Effector CD8-positive, alpha-beta T cell (primary cell): Measurements from ENCODE around the gene TLX1.
A peak's percentile ranks its signal among the peaks of the same experiment; 100 is the strongest.
"Not testable (repeated sequence)": the region's sequence is repeated elsewhere in the genome, so short reads cannot be mapped to it uniquely, and the experiment has no call there.

Experiments
- DNase-seq: peaks from one replicate; lab custom pipeline; 2025; lab: John Stamatoyannopoulos, UW

TLX1 gene

DNA sequence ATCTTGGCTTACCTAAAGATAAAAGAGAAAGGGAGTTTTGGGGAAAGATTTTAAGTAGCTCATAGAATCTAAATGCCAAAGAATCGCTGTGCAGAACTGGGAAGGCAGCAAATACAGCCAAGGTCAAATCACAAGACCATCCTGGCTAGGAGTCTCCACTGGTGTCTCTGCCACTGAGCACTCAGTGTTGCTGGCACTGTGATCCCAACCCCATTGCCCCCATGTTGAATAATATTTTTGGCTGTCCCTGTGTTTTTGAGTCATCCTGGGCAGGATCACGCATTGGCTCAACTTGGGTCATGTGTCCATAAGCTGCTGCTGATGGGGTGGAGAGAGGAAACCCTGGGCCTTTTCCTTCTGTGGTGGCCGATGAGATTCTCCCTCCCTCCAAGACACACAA, 21.2 kb downstream of the TLX1 start:
- DNase-seq = no peak

DNA sequence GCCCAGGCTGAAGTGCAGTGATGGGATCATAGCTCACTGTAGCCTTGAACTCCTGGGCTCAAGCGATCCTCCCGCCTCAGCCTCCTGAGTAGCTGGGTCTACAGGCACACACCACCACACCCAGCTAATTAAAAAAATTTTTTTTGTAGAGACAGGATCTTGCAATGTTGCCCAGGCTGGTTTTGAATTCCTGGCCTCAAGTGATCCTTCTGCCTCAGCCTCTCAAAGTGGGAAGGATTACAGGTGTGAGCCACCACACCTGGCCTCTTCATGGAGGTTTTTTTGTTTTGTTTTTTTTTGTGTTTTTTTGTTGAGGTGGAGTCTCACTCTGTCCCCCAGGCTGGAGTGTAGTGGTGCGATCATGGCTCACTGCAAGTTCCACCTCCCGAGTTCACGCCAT, 23.4 kb downstream of the TLX1 start:
- not testable (repeated sequence) for DNase-seq

DNA sequence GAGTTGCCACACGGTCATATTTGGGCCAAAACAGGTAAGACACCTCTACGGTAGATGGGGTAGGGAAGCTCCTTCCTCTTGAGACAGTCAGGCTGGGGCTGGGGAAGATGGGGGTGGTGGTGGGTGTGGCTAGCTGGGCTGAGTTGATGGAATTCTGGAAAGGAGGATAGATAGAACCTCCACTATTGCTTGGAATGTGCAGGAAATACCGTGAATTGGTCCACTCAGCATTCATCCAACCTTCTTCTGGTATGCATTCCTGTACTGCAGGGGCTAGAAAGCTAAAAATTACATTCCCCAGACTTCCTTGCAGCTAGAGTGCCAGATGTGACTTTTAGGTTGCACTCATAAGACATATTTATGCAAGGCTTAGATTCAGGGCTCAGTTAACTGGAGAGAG, 24.8 kb downstream of the TLX1 start:
- no peak for DNase-seq

DNA sequence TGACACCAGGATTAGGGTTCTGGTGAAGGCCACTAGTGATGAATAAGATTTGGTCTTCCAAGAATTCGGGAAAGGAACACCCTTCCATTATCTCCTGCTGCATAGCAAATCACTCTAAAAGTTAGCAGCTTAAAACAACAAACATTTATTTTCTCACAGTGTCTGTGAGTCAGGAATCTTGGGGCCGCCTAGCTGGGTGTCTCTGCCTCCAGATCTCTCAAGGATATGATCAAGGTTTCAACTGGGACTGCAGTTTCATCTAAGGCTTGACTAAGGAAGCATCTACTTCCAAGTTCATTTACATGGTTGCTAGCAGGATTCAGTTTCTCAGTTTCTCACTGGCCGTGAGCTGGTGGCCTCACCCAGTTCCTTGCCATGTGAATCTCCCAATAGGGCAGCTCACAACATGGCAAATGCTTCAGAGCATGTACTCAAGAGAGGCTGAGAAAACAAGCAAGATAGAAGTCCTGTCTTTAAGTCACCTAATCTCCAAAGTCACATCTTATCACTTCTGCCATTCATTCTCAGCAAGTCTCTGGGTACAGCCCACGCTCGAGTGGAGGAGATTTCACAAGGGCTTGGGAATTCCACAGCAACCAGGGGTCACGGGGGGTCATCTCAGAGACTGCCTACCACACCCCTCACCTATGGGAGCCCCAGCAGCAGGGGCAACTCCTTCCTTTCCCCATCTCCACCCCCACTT, 26.8 kb downstream of the TLX1 start:
- no peak for DNase-seq

DNA sequence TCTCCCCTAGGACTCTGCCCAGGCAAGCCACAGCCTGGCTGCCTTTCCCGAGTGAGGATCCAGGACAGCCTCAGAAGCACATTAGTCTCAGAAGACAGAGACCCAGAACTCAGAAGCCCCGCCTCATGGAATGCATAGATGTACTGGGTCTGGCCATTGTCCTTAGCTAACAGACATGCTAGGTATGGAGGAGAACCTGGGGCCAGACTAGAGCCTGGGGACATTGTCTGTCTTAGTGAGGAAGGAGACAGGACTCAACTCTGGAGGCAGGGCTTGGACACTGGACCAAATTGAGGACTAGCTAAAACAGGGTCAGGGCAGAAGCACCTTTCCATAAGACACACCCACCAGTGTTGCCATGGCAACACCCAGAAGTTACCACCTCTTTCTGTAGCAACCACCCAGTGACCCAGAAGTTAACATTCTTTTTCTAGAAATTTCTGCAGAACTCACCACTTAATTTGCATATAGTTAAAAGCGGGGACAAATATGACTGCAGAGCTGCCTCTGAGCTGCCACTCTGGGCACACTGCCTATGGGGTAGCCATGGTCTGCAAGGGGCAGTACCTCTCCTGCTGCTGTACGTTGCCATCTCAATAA, 27.5 kb downstream of the TLX1 start:
- DNase-seq = no peak

DNA sequence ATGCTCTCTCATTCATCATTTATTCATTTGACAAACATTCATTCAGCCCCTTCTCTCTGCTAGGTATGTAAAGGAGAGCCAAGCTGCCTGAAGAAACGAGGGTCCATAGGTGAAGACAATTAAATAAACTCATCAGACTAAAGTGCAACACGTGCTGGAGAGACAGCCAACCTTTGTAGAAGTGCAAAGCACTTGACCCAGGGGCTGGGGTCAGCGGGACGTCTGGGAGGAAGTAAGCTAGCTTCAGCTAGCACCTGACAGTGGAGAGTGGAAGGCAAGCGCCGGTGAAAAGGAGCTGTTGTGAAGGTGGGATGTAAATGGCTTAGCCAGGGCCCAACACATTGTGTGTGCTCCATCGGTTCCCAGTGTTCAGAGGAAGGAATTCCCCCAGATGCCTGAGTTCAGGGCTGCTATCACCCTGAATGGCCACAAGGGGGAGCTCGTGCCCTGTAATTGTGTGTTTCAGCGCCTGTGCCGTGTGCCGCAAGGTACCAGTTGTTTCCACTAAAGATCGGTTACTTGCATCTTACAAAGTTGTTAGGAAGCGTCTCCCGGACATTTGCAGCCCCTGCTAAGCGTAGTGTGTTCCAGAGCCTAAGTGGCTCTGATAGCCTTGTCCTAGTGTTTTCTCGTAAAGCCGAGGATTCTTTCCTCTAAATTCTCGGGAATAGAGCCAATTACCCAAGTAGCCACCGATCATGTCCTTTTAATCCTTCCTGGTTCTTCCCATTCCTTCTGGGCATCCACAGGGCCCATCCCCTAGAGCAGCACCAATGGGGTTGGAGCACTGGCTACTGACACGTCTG, 30.6 kb downstream of the TLX1 start:
- DNase-seq = peak; percentile 63

DNA sequence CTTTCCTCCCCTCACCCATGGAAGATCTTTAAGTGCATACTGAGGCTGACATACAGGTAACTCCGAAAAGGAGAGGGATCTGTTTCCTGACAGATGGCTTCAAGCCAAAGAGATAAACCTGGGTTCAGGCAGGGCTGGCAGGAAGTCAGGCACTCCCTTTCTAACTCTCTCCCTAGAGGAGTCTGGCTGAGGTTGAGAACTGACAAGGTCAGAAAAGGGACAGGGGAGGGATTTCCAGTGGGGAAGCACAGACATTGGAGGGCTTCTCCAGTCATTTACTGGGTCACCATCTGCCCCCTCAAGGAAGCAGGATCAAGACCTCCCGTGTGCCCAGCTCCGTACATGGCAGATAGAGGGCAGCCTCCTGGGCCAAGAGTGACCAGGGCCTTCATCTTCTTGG, 31.6 kb downstream of the TLX1 start:
- DNase-seq = no peak

DNA sequence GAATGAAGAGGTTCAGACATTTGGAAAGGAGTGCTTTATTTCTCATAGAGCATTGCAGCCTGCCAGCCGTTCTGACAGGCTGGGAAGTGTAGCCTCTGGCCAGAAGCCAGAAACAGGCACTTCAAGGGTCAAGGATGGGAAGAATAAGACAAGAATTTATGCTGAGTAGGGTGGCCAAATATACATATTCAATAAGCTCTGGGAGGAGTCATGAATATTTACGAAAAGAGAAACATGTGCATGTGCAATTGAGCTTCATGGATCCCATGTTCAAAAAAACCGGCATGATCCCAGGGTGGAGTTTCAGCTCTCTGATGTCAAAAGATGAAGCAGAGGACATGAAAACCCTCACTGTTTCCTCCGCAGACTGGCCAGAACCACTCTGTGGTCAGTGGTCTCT, 32.9 kb downstream of the TLX1 start:
- no peak for DNase-seq

DNA sequence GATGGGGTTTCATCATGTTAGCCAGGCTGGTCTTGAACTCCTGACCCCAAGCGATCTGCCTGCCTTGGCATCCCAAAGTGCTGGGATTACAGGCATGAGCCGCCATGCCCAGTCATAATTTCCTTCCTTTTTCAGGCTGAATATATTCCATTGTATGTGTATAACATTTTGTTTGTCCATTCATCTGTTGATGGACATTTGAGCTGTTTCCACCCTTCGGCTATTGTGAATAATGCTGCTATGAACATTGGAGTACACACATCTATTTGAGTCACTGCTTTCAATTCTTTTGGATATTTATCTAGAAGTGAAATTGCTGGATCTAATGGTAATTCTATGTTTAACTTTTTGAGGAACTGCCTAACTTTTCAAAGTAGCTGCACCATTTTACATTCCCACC, 34.6 kb downstream of the TLX1 start:
- no peak for DNase-seq

DNA sequence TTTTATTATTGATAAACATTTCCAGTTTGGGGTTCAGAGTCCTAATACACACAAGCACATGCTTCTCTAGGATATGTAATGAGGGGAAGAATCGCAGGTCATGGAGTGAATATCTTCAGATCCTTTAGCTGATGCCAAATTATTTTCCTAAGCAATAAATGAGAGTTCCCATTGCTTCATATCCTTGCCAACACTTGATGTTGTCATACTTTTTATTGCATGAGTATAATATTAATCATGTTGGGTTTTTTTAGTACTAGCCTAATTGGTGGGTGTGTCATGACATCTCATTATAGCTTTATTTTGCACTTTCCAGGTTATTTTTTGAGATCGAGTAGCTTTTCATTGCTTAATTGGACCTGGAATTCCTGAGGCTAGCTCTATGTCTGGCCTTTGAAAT, 35.3 kb downstream of the TLX1 start:
- DNase-seq = no peak

DNA sequence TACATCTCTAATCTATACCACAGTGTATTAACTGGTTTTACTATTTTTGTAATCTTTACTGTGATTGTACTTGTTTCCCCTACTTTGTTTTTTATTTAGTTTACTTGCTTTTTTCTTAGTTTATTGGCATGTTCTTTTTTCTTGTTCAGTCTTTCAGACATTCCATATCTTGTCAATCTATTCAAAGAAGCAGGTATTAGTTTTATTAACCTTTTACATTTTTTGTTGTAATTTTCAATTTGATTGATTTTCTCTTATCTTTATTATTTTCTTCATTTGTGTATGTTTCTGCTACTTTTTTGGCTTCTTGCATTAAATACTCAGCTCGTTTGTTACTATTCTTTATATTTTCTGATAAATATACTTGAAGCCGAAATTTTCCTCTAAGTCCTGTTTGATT, 41.6 kb downstream of the TLX1 start:
- no peak for DNase-seq

DNA sequence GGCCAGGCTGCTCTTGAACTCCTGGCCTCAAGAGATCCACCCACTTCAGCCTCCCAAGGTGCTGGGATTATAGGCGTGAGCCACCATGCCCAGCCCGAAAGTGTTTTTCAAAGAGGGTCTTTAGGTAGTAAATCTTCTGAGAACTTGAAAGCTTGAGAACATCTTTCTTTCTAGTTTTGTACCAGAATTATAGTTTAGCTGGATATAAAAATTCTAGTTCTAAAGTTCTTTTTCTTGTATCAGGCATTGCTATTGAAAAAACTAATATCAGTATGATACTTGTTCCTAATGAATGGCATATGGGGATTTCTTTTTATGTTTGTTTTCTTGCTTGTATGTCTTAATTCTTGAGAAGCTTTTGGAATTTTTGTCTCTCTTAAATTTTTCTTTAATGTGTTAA, 43.2 kb downstream of the TLX1 start:
- DNase-seq = no peak

DNA sequence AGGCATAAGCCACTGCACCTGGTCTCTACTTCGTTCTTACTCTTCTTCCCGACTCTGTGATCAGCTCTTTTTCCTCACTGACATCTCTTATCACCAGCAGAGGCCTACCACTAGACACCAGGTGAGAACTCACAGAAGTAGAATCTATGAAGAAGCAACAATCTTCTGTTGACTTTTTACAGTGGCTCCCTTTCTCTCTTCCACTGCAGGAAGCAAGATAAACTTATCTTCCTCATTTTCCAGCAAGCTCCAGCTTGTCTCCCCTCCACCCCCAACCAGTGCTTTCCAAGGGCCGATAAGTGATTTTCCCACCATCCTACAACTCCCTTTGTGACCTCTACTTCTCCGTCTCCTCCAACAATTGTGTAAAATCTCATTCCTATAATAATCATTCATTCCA, 45.5 kb downstream of the TLX1 start:
- DNase-seq = no peak

DNA sequence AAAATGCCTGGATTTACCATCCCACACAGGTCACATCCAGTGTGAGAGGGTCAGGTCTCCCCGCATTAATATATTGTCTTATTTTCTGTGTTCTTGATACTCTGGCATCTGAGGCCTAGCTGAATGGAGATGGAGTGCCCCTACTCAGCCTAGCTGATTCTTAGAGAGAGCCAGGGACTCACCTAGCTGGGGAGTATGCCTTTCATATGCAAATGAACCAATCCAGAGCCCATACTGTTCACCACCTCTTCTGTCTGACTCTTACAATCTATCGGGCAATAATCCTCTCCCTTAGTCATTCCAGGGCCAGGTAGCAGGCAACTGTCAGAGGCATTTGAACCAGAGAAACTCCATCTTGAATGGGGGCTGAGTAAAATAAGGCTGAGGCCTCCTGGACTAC, 51.8 kb downstream of the TLX1 start:
- no peak for DNase-seq

DNA sequence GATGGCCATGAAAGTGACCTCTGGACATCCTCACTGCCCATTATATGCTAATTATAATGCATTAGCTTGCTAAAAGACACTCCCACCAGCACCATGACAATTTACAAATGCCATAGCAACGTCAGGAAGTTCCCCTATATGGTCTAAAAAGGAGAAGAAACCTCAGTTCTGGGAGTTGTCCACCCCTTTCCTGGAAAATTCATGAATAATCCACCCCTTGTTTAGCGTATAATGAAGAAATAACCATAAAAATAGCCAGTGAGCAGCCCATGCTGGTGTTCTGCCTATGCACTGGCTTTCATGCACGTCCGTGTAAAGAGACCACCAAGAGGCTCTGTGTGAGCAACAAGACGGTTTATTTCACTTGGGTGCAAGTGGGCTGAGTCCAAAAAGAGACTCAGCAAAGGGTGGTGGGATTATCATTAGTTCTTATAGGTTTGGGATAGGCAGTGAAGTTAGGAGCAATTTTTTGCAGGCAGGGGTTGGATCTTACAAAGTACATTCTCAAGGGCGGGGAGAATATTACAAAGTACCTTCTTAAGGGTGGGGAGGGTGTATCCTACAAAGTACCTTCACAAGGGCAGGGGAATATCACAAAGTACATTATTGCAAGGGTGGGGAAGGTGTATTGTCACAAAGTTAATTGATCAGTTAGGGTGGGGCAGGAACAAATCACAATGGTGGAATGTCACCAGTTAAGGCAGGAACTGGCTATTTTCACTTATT, 52.5 kb downstream of the TLX1 start:
- no peak for DNase-seq
